A673 (cell line): ENCODE data around the gene BBS9.

Source experiments
- EZH2 ChIP-seq: fragments of 200-600 bp; sonication (generic); IDR thresholded peaks from 2 replicates; pipeline ENCODE4 v1.6.1; 2017; ENCODE audit warnings: borderline replicate concordance, low read depth, mild to moderate bottlenecking, mixed read lengths, antibody characterized with exemption, low read length; ENCODE audit not compliant: poor library complexity, severe bottlenecking
- TF ChIP-seq, protein P1 (sequence below): fragments of 300-800, 200-600 bp; sonication (generic); conservative IDR thresholded peaks from 2 replicates; pipeline ENCODE4 v1.5.1; 2017; ENCODE audit warnings: low read depth, mild to moderate bottlenecking, antibody characterized with exemption, low read length, moderate library complexity, mixed read lengths

- TF ChIP-seq EZH2: no peak
- TF ChIP-seq, protein P1, sequence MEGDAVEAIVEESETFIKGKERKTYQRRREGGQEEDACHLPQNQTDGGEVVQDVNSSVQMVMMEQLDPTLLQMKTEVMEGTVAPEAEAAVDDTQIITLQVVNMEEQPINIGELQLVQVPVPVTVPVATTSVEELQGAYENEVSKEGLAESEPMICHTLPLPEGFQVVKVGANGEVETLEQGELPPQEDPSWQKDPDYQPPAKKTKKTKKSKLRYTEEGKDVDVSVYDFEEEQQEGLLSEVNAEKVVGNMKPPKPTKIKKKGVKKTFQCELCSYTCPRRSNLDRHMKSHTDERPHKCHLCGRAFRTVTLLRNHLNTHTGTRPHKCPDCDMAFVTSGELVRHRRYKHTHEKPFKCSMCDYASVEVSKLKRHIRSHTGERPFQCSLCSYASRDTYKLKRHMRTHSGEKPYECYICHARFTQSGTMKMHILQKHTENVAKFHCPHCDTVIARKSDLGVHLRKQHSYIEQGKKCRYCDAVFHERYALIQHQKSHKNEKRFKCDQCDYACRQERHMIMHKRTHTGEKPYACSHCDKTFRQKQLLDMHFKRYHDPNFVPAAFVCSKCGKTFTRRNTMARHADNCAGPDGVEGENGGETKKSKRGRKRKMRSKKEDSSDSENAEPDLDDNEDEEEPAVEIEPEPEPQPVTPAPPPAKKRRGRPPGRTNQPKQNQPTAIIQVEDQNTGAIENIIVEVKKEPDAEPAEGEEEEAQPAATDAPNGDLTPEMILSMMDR: no peak
Measured at GRCh38 chr7:33627741-33628140, 498.4 kb downstream of the BBS9 start.
